Gastrocnemius medialis (tissue), 4 donors: ENCODE results near the gene DYNLT4. TPM values are rescaled to one million over a fixed set of nuclear protein-coding genes. Genes with fewer than 3 reads are reported as not detected.
"Not testable (repeated sequence)": the region's sequence is repeated elsewhere in the genome, so short reads cannot be mapped to it uniquely, and the experiment has no call there.

Experiments
- ATAC-seq, 2 donors: fragments of 150-250 bp; one replicate each; pipeline ENCODE4 v1.9.1; 2016
- DNase-seq, 2 donors: peaks; one replicate each; pipeline ENCODE4 v3.0.0-alpha.2; 2019
- H3K27ac ChIP-seq, 4 donors: fragments of 200-600 bp; sonication (generic); 1 replicate in 1 of 4; 2 replicates in 3 of 4; pipeline ENCODE4 v1.5.1; 2016 to 2018; ENCODE audit warnings: mild to moderate bottlenecking in 2 of 4, moderate library complexity in 1 of 4
- H3K27me3 ChIP-seq, 3 donors: fragments of 200-600 bp; sonication (generic) in 2 of 3; 1 replicate in 1 of 3; 2 replicates in 2 of 3; pipeline versions ENCODE4 v1.5.1 to v1.6.0; 2016 to 2019; ENCODE audit warnings: mild to moderate bottlenecking in 1 of 3, moderate library complexity in 1 of 3
- H3K36me3 ChIP-seq, 2 donors: fragments of 200-600 bp; sonication (generic) in 1 of 2; one replicate each; pipeline ENCODE4 v1.5.1; 2017 to 2018
- H3K4me1 ChIP-seq, 2 donors: fragments of 200-600 bp; sonication (generic) in 1 of 2; one replicate each; pipeline ENCODE4 v1.5.1; 2016 to 2017; ENCODE audit warnings: mild to moderate bottlenecking in 2 of 2
- H3K4me3 ChIP-seq, 4 donors: fragments of 200-600 bp; sonication (generic) in 3 of 4; 1 replicate in 1 of 4; 2 replicates in 3 of 4; pipeline ENCODE4 v1.5.1; 2016 to 2019; ENCODE audit warnings: mild to moderate bottlenecking in 2 of 4
- H3K9me3 ChIP-seq, 3 donors: fragments of 200-600 bp; sonication (generic) in 2 of 3; 1 replicate in 1 of 3; 2 replicates in 2 of 3; pipeline ENCODE4 v1.5.1; 2016 to 2019
- CTCF ChIP-seq, 5 experiments: fragments of 450-650 bp in 3 of 5; fragments of 200-600 bp in 2 of 5; sonication (generic) in 2 of 5; IDR thresholded peaks in 4 of 5; conservative IDR thresholded peaks in 1 of 5; 1 replicate in 4 of 5; 2 replicates in 1 of 5; pipeline ENCODE4 v1.5.1; 2016 to 2019; ENCODE audit warnings: antibody characterized with exemption in 5 of 5, mild to moderate bottlenecking in 3 of 5, moderate library complexity in 3 of 5
- POLR2A ChIP-seq, 2 donors: fragments of 450-650 bp; IDR thresholded peaks; one replicate each; pipeline ENCODE4 v1.6.1; 2017; ENCODE audit warnings: antibody characterized with exemption in 2 of 2, mild to moderate bottlenecking in 2 of 2, moderate library complexity in 2 of 2
- in situ Hi-C, 4 donors: fragments of 200-750 bp; cut with MboI; loops; one replicate each; pipeline versions ENCODE4 v1.15.0 to v1.8.0; 2017; ENCODE audit warnings: low sequenced_read_pairs in 4 of 4
- intact Hi-C: fragments of 100-400 bp; cut with DNase I; formaldehyde crosslinking; loops from one replicate; pipeline ENCODE4 v1.15.1; 2023; ENCODE audit warnings: low total_unique reads
- total RNA-seq, 4 donors: library from RNA; depleted of rRNA; stranded (reverse); fragments of >200 nt; gene quantifications; one replicate each; pipeline versions ENCODE4 v1.1.0 to v1.2.3, GENCODE V29; 2016

The DYNLT4 gene
- total RNA-seq, 4 donors from 2014 or later = not detected

- Histone ChIP-seq H3K27ac (no peak overlapping the region), H3K36me3 (no peaks in the 10 kb centered on the region), H3K4me3 (no peak overlapping the region), H3K9me3 (no peaks in the 10 kb centered on the region), H3K4me1 (no peaks in the 10 kb centered on the region), H3K27me3 (no peaks in the 10 kb centered on the region)
- ATAC-seq (no peak), DNase-seq (no peak)
- no peak for TF ChIP-seq CTCF (IDR thresholded peaks at IDR 0.05 in 4 of 5, conservative IDR thresholded peaks at IDR 0.05 in 1 of 5)
- TF ChIP-seq POLR2A (IDR thresholded peaks at IDR 0.05) = no peak
- intact Hi-C loops = no loop called here
- in situ Hi-C loops = no loop called here
Observed at GRCh38 chr1:44827197-44828002, 20.2 kb upstream of the DYNLT4 start.

- no peak for DNase-seq
Observed at GRCh38 chr1:44826375-44827196, 19.4 kb upstream of the DYNLT4 start.

GRCh38 chr1:44824392-44824791 lies 17.2 kb upstream of the DYNLT4 start:
- H3K27me3 ChIP-seq, H3K27ac ChIP-seq, in situ Hi-C loops, H3K4me1 ChIP-seq, H3K9me3 ChIP-seq, H3K4me3 ChIP-seq, ATAC-seq, H3K36me3 ChIP-seq, DNase-seq: not testable (repeated sequence)
- intact Hi-C loops = loop anchor here (5.0 kb wide), 1 partner anchor 37 kb away; the partner anchor contains the start of gene BEST4

More at GRCh38 chr1:44826375-44827196, 19.4 kb upstream of the DYNLT4 start:
- Histone ChIP-seq H3K27ac (no peak overlapping the region), H3K36me3 (no peaks in the 10 kb centered on the region), H3K27me3 (no peaks in the 10 kb centered on the region), H3K9me3 (no peaks in the 10 kb centered on the region), H3K4me1 (no peaks in the 10 kb centered on the region), H3K4me3 (no peak overlapping the region)
- peak; percentile 31 to 32 for ATAC-seq
- intact Hi-C loops (no loop called here), in situ Hi-C loops (no loop called here)
- no peak for TF ChIP-seq POLR2A (IDR thresholded peaks at IDR 0.05)
- TF ChIP-seq CTCF (IDR thresholded peaks at IDR 0.05 in 4 of 5, conservative IDR thresholded peaks at IDR 0.05 in 1 of 5) = no peak

GRCh38 chr1:44822981-44823451 lies 15.9 kb upstream of the DYNLT4 start:
- Histone ChIP-seq H3K4me1 (peaks cover 6 to 13% of the 10 kb centered on the region in 2 donors), H3K27ac (no peak overlapping the region), H3K9me3 (no peaks in the 10 kb centered on the region), H3K4me3 (no peak overlapping the region), H3K36me3 (no peaks in the 10 kb centered on the region), H3K27me3 (no peaks in the 10 kb centered on the region)
- no peak for DNase-seq
- no peak for TF ChIP-seq POLR2A (IDR thresholded peaks at IDR 0.05)
- no peak for TF ChIP-seq CTCF (IDR thresholded peaks at IDR 0.05 in 4 of 5, conservative IDR thresholded peaks at IDR 0.05 in 1 of 5)
- in situ Hi-C loops = no loop called here
- ATAC-seq = no peak
- intact Hi-C loops = loop anchor here (5.0 kb wide), 1 partner anchor 36 kb away; the partner anchor contains the start of gene BEST4
